Measurements from ENCODE around the gene ING4.
"Not testable (repeated sequence)": the region's sequence is repeated elsewhere in the genome, so short reads cannot be mapped to it uniquely, and the experiment has no call there.

ING4 gene

DNA sequence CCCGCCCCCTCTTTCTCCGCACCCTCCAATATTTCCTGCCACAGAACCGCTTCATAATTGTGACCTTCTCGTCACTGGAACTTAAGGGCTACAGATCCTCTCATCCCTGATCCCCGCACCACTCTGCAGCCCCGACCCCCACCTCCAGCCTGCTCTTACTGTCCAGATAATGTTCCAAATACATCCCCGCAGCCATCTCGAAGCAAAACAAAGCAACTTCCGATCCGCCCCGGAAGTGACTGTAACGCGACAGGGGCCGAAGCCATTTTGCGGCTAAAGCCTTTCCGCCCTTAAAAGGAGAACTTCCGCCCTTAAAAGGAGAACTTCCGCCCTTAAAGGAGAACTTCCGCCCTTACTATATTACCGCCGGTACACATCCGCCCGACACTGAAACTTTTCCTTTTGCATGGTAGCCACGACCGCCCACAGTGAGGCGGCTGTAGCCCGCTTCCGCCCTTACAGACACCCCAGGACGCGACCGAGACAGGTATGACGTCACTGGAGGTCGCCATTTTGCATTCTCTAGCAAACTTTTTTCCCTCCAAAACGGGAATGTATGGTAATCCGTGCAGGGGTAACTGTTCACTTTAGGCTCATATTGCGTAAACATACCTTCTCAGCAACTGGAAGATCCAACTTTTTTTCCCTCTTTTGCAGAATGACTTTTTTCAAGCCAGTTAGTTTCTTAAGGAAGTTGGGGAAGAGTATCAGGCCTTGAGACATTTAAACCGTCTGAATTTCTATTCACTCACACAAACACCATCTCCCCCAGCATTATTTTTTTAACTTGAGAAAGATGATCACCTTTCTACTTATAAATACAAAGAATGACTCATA, at the start of gene ING4:
Gene ING4 (minus strand): TSS at position 214 of the 837 bp plus-strand sequence. CDS start 18 bp downstream, at position 196.
- peak; percentile 97 for DNase-seq

DNA sequence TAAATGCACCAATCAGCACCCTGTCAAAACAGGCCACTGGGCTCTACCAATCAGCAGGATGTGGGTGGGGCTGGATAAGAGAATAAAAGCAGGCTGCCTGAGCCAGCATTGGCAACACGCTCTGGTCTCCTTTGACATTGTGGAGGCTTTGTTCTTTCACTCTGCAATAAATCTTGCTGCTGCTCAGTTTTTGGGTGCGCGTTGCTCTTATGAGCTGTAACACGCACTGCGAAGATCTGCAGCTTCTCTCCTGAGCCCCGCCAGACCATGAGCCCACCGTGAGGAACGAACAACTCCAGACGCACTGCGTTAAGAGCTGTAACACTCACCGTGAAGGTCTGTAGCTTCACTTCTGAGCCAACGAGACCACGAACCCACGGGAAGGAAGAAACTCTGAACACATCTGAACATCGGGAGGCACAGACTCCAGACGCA, 46.1 kb upstream of the ING4 start:
- no peak for DNase-seq

DNA sequence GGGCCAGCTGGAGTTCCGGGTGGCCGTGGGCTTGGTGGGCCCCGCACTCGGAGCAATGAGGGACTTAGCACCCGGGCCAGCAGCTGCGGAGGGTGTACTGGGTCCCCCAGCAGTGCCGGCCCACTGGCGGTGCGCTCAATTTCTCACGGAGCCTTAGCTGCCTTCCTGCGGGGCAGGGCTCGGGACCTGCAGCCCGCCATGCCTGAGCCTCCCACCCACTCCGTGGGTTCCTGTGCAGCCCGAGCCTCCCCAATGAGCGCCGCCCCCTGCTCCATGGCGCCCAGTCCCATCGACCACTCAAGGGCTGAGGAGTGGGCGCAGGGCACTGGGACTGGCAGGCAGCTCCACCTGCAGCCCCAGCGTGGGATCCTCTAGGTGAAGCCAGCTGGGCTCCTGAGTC, 45.4 kb upstream of the ING4 start:
- not testable (repeated sequence) for DNase-seq

DNA sequence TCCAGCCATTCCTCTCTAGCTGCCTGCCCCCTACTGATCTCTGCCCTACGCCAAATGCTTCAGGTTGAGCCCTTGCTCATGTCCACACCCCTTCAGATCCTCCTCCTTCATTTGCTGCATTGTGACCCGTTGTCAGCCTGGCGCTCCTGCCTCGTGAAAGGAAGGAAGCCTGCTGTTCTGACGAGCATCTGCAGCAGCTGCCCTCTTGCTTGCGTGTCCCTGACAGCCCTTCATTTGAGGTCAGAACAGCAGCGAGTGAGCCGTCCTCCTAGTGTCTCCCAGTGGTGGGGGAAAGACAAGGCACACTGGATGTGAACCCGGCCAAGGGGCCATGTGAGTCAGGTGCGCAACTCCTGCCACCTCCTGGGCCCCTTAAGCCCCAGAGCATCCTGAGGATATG, 40.7 kb upstream of the ING4 start:
- no peak for DNase-seq

DNA sequence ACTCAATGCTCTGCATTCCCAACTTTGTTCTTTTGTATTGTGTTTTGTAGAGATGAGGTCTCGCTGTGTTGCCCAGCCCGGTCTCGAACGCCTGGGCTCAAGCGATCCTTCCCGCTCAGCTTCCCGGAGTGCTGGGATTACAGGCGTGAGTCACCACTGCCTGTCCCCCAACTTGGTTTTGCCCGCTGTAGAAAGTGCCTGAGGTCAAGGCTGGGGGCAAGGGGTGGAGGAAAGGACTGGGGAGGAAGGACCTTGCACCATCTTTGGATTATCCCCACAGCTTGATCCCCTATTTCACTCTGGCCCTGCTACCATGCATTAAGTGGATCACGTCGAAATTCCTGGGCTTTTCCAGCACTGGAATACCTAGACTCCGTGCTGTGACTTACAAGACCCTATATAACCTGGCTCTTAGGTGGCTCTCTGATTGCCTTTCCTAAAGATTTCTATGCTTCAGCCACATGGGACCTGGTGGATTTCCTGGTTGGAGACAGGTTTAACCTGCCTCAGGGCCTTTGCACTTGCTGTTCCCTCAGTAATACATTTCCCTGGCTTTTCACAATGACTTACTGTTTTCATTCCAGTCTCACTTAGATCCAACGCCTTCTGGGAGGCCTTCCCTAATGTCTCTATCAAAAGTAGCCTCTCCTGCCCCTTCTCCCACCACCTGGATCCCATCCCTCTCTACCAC, 38.3 kb upstream of the ING4 start:
- DNase-seq = no peak

DNA sequence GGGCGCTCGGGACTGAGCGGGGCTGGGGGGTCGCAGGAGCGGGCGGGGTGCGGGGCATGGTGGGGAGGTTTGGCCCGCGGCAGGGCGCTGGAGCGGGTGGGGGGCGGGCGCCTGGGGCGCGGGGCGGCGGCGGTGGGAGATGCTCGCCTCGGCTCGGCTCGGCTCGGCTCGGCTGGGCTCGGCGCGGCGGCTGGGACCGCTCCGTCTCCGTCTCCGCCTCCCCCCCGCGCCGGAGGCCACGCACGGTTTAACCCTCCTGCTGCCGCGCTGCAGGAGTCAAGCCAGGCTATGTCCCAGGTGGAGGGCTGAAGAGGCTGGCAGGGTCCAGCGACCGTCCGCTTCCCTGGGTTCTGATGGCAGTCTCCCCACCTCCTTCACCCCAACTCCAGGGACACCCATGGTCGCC, 37.7 kb upstream of the ING4 start, which contains the start of gene PIANP:
Gene PIANP (minus strand): TSS at position 170 of the 406 bp plus-strand sequence. CDS start 2,754 bp downstream, outside the sequence.
- peak; percentile 42 for DNase-seq

DNA sequence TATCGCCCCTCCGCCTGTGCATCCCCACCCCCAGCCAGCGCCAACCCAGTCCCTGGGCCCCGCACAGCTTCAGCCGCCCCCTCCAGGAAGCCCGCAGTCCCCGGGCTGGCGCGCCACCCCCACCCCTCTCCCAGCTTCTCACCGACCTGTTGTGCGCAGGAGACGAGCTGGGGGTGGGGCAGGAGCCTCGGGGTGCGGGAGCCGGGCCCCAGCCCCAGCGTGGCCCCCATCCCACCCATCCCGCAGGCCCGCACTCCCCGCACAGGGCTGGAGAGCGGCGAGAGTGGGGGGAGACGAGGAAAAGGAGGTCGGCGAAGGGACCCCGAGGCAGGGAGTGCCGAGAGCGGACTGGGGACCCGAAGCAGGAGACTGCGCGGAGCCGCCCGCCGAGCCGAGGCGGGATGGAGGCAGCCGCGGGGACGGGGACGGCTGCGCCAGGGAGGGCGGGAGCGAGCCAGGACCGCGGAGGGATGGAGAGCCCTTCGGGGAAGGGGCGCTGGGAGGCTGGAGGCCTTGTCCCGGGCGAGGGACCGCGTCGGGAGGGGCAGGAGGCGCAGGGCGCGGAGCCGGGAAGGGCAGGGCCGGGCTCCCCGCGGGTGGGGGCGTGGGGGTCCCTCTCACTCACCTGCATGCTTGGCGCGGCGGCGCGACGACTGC, 37.2 kb upstream of the ING4 start:
- no peak for DNase-seq

DNA sequence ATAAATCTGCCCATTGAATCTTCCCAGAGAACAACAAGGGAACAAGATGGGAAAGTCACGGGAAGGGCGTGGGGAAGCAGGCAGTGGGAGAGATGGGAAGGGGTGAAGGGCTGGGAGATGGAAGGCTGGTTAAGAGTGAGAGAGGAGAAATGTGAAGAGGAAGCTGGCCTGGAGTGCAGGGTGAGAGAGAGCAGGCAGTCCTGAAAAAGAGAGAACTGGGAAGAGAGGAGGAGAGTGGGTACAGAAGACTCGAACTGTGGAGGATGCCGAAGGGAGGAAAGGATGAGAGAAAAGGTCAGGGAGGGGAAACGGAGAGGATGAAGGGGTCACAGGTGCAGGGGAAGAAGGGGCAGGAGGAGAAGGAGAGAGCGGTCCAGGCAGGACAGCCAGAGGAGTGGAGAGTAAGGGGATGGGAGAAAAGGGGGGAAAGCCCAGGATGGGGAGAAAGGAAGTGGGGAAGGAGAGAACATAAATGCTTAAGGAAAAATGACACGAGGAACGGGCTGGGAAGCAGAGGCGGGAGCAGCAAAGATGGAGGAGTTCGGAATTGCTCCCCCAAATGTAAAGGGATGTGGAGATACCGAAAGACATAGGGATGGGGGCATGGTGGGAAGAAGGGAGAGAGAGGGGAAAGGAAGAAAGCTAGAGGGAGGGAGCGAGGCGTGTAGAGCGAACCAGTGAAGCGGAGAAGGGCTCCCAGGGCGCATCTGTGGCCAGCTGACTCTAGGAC, 36.5 kb upstream of the ING4 start:
- DNase-seq = no peak

DNA sequence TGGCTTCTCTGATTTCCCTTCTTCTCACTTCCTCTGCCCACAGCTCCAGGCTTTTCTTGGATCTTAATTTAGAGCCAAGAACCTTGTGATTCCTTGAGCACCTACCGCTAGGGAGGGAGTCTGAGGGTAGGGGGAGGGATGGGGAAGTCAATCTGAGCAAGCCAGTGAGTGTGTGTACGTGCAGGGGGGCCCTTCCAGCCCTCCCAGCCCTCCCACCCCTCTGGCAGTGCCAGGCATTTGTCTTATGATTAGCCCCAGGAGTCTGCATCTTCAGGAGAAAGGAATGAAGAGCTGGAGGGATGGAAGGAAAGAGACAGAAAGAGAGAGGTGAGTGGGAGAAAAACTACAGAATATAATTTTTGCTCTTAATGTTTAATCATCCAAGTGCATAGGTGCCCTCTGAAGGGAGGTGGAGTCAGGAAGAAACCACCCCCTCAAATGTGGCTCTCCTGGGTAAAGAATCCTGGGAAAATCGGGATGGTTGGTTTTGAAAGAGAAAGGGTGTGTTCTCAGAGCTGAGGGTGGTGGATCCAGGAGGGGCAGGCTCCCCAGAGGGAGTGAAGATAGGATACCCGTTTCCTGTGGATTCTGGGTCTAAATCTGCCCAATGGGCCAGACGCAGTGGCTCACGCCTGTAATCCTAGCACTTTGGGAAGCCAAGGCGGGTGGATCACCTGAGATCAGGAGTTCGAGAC, 35.6 kb upstream of the ING4 start:
- DNase-seq = no peak

DNA sequence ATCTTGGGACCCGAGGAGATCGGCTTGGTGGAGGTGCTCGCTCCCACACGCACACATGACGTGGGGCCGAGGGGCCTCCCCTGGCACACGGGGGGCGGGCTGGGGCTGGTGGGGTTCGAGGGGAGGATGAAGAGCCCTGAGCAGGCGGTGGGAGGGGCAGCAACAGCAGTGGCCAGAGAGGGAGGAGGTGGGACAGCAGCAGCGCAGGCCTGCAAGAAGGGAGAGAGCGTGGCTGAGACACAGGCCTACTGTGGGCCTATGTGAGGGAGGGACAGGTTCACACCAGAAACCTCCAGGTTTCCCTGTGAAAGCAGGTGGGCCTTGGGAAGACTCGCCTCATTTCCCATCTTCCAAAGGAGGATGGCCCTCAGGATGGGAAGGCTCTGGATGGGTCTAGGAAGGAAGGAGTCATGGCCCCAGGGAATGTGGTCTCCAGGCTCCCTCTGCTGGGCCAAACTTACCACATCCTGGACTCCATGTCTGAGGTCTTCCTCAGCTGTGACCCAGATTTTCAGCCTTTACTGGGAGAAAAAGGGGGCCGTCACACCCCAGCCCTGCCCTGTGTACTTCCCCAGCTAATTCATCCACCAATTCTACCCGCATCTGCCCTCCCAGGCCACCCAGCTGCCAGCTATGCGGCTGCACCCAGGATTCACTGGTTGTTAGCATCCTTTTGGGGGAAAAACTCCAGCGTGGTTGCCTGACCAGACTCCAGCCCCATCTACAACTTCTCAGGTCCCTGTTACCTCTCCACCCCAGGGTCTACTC, 34.8 kb upstream of the ING4 start:
- DNase-seq = peak; percentile 17

DNA sequence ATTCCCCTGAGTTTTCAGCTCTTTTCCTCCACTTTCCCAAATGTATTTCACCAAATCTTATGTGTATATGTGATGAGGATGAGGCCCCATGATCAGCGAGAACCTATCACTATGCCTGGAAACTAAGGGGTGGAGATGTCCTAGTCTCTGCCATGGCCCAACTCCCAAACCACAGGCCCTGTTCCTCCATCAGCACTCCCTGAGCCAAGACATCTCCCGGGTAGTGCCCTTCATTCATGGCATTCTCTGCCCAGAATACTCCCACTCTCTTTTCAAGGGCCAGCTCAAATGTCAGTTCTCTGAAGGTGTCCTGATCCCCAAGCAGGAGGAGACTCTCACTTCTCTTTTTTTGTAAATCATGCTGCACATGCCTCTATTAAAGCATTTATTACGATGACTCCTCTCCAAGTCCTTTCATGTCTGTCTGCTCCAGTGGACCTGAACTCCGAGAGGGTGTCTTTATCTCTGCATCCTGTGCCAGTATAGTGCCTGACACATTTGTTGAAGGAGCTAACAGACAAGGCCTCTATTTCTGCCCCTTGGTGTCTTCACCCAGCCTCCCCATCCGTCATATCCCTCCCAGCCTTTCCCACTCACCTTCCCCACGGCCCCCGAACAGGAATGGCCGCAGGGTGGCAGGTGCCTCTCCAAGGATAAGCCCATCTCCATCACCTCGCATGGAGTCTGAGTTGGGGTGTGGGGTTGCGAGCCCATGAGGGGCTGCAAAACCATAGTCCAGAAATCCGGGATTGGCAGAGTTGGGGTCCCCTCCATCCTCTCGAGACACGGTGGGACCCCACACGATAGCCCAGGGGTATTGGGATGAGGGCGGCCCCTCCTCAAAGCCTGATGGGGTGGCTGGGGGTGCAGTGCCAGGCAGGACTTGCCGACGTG, 34.0 kb upstream of the ING4 start:
- DNase-seq = no peak

DNA sequence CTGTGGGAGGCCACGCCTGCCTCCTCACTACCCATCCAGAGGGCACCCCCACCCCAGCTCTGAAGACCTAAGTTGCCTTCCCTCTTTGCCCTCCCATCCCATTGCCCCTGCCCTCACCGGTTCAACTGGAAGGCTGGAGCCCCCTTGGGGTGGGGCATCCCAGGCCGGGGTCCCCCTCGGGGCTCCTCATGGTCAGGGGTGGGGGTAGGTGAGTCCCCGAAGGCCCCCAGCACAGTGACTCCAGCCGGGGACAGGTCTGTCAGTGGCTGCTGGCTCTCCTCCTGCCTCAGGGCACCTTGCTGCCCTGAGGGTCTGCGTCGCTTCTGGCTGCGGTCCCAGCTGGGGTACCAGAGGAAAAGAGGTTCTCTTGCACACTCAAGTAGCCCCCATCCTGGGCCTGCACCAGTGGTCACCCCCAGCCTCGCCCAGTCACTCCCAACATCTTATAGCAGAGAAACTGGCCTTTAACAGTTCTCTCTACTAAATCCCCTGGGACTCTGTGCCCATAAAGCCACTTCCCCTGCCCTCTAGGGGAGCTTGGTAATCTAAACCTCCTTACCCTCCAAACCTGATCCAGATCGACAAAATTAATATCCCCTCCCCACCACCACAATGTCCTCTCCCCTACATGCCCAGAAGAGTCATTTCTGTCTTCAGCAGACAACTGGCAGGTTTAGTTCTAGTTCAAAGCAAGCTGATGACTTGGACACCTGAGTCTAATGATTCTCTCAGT, 32.6 kb upstream of the ING4 start:
- no peak for DNase-seq

DNA sequence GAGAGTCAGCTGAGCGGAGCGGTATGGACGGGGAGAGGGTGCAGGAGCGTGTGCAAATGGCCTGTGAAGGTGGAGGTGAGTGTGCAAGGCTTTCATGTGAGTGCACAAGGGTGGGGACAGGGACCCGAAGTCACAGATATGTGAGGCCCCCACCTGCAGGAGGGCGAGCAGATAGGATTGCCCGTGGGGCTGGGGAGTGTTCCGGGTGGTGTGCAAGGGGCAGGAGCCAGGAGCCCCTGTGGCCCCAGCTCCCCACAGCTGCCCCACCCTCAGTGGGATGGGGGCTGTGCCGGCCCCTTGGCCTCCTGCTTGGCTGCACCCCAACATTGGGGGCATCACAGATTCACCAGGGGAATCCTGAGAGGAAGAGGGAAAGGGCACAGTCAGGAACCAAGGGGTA, 31.8 kb upstream of the ING4 start:
- DNase-seq = no peak

DNA sequence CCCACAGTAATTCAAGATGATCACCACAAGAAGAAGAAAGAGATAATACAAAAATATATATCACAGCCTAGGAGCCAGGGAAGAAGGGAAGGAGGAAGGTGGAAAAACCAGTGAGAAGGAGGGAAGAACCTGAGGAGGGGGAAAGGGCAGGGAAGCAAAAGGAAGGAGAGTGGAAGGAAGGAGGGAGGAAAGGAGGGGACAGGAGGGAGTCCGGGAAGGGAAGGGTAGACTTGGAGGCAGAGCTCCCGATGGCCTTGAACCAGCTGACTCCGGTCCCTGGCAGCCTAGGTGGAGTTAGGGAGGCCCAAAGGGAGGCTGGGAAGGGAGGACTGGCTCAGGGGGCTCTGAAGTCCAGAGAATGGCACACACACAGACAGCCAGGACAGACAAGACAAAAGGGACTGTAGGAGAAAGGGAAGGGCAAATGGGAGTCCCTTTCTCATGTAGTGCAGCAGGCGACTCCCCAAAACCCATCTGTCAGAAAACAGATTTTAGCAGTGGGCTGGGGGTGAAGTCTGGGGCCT, 31.0 kb upstream of the ING4 start:
- no peak for DNase-seq

DNA sequence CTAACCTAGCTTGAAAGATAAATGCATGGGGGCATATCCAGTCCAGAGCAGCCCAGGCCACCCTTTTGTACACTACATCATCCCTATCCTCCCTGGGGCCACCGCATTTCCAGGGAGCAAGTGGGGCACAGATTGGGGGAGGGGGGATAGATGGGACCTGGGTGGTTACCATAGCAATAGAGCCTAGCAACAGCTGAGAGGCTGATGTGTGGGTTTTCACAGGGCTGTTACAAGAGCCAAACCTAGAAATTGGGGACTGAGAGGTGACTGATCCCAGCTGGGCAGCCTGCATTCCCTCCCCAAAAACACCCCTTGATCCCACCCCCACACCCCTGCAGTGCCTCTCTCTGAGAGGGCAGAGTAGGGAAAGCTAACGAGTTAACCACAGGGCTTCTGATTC, 30.0 kb upstream of the ING4 start:
- DNase-seq = no peak

DNA sequence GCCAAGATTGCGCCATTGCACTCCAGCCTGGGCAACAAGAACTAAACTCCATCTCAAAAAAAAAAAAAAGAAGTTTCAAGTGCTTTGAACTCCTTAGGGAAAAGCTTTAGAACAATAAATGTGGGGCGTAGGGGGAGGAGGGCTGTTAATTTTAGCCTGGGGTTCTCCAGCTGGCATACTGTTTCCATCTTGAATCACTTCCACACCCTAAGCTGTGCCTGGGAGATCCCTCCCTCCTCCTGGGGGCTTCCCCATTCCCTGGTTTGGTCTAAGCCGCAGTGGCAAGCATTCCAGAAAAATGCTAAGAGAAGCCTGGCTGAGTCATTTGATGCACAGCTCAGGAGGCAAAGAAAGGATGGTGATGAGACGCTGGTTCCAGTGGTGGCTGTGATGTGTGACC, 28.6 kb upstream of the ING4 start:
- no peak for DNase-seq

DNA sequence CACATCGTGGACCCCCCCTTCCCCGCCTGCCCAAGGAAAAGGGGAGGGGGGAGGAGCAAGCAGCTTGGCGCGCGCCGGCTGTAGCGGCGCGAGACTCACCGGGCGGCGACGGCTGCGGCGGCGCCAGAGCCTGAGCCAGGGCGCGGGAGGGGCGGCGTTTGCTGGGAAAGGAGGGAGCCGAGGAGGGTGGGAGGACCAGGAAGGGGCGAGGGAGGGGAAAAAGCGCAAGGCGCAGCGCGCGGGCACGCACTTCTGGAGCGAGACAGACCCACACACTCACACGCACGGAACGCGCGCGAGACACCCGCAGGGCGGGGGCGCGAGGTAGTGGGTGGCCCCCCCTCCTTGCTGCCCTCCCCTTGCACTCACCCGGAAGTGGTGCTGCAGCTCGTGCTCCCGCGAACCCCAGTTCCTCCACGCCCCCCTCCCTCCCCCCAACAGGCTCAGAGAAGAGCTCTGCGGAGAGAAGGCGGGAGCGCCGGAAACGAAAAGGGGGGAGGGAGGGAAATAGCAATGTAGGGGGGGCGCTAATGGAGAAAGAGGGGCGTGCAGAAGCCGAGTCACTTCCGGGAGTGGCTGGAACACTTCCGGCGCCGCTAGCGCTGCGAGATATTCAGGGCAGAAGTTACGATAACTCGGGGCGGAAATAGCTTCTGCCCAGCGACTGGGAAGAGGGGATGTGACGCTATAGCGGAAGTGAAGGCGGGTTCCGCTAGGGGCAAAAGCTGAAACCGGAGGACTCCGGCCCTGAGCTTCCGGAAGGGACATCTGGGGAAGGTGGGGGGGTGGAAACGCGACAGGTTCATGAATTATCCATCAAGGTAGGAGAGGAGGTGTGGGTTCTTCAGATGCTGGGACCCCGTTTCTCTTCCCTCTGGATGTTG, 26.3 kb upstream of the ING4 start, which contains the start of gene ZNF384:
Gene ZNF384 (minus strand): TSS at position 377 of the 884 bp plus-strand sequence. CDS start 9,855 bp downstream, outside the sequence.
- peak; percentile 96 for DNase-seq

DNA sequence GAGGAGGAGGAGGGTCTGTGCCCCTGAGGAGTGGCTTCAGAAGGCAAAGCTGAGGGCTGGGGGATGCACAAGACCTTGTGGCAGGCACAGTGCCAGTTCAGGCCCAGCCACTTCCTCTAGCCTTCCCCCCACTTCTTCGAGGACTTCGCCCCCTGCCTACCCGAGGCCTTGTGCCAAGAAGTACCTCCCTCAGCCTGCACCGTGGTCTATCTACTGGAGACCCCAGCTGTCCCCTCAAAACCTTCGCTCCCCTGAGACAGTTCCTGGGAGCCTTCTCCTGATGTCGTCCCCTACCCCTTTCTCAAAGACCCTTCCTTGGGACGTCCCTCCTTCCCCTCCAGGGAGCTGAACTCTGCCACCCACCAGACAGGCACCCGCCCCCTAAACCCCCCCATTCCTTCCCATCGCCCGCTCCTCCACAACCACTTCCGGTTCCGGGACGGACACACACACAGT, 25.7 kb upstream of the ING4 start:
- no peak for DNase-seq

All from amniotic stem cell (primary cell).